Measurements from ENCODE around the gene SOX13. TPM values are rescaled to one million over a fixed set of nuclear protein-coding genes. Genes with fewer than 3 reads are reported as not detected.
A peak's percentile ranks its signal among the peaks of the same experiment; 100 is the strongest.

SOX13 gene
- total RNA-seq, 1 donor from 2014 or later, result 31.3 TPM

DNA sequence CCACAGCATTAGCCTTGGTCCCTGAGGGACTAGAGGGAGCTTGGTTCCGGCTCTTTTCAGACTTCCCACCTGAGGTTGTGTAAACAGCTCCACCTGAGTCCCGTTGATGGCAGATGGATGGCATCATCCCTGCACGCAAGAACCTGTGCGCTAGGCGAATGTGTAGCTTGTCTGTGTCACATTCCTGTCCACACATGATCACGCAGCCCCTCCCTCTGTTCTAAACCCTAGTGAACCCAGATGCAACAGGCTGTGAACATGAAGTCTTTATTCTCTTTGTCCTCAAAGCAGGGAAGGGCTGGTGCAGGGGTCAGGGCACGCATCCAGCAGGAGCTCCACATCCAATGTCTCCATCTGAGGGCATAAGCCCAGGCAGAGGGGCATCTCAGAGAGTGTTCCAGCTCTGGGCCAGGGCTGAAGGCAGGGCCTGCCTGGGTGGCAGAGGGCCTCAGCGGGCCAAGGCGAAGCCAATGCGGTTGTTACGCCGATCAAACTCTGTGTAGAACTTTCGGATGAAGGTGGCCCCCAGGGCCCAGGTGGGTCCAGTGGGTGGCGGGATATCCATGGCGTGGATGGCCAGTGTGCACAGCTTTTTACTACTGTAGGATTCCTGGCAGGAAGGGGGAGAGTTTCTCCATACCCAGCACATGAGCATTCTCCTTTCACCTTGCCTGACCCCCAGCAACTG, 81.8 kb downstream of the SOX13 start:
- DNase-seq, result peak; percentile 57

DNA sequence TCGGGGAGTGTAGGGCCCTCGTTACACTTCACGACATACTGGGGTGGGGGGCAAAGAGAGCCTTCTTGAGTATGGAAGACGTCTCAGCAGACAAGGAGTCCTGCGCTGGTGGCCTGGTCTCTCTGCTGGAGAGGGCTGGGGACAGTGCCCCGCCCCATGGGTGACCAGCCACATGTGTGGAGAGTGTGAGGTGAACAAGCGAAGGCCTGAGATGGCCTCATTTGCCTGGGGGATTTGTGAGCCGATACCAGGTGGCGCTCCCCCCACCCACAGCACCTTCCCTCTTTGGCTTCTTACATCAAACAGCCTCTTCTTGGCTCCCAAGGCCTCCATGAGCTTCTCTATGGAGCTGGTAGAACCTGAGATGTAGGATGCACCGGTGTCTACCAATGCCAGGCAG, 83.0 kb downstream of the SOX13 start:
- DNase-seq, result no peak

DNA sequence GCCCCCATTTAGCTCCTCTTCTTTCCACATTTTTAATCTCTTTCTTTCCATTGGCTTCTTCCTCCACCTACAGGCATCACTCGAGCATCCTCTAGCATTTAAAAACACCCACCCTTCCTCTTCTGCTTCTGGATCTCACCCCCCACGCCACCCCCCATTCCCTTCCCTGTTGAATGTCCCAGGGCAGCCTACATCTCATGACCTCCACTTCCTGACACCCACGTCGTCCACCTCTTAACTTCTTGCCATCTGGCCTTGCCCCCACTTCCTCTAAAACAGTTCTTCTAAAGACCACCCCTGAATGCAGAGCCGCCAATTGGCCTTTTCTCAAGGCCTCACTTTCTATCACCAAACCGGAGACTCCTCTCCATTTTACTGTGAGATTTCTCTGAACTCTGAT, 85.0 kb downstream of the SOX13 start:
- DNase-seq, result no peak

DNA sequence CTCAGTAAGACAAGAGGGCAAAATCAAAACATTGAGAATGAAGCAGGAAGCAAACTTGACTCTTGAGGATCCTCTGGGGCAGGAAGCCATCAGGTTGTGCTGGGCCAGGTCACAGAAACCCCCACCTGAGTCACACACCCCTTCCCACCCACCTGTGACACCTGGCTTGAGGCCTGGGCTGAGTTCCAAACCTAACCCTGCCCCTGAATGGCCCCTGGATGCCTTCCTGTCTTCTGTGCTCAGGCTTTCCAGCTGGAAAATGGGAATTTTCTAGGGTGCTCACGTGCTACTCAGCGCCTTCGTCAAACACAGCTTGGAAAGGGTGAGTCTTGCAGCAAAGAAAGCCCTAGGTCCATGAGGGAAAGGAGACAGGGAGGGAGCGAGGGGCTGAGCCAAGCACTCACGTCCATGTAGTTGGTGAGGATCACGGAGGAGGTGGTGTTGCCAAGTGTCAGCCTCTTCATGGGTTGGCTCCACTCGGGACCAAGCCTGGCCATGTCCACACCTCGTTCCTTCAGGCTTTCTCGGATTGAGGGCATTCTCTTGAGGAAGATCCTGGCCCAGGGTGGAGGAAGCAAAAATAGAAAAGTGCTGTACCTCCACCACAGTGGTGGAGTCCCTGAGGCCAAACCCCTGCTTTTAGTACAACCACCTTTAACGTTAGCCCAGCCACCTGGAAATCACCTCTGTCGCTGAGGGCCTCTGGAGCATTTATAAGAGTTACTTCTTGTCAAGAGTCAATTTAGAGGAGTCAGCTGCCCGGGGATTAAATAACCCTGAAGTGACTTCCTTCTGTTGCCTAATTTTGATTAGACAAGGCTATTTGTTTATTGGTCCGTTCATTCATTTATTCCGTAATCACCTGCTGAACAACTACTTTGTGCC, 88.9 kb downstream of the SOX13 start:
- no peak for DNase-seq

DNA sequence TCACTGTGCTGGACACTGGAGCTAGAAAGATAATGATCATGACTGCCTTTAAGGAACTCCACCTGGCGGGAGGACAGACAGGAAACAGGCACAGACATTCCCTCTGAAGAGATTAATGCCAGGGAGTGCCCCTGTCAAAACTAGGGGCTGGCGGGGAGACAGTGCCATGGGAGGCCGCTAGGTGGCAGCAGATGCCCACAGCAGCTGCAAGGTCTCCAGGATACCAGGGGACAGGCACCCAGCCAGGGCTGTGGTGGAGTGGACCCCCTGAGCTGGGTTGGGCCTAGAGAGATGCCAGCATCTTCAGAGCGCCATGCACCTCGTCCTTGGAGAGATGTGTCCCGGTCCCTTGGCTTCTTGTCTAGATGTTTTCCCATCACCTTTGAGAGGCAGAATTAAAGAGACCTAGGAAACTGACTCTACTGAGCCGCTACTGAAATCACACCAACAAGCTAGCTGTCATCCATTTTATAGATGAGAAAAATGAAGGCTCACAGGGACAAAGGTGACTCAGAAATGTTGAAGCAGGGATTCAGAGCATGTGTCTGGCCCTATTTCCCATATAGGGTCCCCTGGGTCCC, 89.7 kb downstream of the SOX13 start:
- peak; percentile 89 for DNase-seq

DNA sequence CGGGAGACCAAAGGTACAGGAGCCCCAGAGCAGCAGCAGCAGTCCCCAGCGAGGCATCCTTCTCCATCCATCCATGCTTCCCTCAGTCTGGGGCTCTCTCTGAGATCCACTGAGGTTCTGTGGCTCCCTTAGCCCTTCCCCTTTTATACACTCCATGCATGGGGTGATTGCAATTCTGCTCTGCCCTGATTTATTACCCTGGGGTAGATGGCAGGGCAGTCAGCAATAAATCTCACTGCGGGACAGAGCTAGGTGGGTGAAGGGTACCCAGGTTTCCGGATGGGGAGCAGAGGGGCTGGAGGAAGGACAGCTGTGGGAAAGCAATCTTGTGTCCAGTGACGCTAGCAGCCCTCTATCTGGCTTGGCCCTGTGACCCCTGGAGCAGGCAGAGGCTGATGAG, 93.3 kb downstream of the SOX13 start, which contains the start of gene REN:
Gene REN (minus strand): TSS at position 119 of the 400 bp plus-strand sequence. CDS start 44 bp downstream, at position 75.
- DNase-seq, result no peak

DNA sequence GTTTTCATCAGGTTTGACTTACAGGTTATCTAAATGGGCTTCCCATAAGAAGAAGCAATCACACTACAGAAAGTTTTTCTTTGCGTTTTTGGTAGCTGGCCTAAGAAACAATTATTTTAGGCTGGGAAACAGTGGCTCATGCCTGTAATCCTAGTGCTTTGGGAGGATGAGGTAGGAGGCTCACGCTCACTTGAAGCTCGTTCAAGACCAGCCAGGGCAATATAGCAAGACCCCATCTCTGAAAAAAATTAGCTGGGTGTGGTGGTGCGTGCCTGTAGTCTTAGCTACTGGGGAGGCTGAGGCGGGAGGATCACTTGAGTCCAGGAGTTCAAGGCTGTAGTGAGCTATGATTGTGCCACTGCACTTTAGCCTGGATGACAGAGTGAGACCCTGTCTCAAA, 94.8 kb downstream of the SOX13 start:
- no peak for DNase-seq

DNA sequence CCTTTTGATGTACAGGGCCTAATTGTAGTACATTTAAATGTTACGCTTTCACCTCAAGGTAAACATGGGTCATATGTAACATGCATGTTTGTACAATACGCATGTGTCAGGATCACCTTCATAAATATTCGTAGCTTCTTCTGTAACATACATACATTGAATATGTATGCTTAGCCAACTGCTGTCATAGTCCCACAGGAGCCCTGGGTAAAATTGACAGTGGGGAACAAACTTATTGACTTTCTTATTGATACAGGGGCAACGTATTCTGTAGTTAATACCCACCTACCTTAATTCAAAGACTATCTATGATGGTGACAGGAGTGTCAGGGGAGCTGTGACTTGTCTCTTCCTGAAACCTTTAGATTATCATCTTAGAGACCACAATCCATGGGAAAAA, 96.9 kb downstream of the SOX13 start:
- DNase-seq, result no peak

DNA sequence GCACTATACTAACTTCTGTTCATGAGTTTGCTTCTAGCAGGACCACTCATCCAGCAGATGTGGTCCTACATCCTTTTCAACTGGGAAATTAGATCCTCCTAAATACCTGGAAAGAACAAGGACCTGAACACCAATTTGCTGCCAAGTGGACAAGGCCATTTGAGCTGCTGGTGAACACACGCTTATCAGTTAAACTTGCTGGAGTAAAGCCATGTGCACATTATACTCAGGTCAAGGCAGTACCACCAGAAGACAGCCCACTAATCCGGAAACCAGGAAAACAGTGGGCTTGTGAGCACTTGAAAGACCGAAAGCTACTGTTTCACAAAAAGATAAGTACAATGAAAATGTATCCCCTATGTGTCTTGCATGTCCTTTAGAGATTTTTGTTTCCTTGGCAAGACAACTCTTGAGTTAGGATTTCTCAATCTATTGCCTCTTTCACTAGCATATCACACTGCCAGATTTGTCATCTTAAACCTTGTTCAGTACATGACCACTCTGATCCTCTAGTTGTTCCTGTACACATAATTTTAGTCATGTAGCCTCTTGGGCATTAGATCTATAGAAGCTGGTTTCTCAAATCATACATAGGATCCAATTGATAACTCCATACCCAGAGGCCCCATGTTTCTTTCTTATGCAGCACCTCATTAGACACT, 97.7 kb downstream of the SOX13 start:
- DNase-seq, result no peak

DNA sequence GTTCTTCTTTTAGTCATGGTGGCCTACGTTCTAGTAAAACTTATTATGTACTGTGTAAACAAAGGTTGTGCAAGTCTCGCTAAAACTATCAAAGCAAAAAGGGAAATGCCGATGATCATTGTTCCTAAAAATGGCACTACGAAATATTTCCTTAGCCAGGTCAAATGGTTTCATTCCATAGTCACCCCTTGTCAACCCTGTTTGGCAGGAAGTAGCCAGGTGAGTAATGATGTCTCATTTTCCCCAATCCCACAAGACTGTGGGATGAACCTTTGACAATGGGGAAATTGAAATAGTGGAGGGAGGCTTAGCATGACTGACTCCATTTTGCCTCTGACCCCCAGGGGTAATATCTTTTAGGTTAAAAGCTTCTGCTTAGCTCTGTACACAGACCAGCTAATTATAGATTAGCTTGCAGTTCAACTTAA, 98.8 kb downstream of the SOX13 start:
- DNase-seq, result no peak

DNA sequence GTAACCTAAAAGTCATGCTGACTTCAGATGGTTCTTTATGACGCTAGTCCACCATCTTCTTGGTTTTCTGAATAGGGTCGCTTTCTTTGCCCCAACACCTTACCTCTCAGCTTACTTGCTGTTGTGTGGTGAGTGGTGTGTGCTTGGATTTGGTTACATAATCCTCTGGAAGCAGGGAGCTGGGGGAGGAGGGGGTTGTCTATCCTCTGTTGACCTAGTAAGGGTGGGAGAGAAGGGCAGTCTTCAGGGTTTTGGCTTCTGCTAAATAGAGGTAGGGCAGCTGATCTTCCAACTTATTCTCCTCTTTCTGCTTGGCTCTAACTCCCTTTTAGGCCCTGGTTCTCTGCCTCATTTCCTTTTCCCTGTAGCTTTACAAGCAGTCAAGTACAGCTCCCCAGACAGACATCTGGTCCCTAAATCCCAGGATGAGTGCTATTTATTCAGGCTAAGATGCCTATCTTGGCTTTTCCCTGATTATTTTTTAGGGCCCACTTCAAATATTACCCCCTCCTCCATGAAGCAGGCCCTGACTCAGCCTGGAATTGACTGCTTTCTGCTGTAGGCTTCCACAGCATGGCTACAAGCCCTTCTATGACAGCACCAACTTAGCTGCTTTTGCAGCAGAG, 99.6 kb downstream of the SOX13 start:
- DNase-seq, result no peak

DNA sequence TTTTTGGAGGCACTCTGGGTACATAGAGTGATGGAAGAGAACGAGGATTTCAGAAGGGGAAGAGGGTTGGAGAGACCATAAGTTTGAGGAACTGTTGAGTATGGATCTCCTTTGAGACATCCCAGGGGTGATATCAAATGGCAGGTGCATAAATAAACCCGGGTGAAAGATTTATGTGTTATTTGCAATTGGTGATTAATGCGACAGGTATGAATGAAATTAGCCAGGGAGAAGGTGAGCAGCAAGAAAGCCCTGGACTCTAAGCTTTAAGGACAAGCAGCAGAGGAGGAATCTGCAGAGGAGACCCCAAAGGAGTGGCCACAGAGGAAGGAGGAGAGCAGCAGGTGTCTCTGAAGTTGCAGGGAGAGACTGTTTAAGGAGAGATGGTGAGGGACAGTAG, 102.0 kb downstream of the SOX13 start:
- DNase-seq, result no peak

DNA sequence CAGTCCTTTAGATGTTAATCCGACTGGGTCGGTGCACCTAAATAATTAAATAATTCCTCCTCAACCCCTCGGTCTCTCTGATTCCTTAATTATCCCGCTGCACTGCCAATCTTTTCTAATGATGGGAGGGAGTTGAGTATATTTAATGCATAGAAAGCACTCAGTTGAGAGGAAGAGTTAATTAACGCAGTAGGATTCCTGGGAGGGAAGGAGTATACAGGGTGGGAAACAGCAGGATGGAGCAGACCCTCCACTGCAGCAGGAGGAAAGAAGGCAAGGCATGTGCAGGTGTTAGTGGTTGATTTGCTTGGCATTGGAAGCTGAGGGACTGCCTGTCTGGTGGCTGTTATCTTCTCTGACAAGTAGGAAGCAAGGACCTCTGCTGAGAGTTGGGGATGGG, 103.1 kb downstream of the SOX13 start:
- no peak for DNase-seq

DNA sequence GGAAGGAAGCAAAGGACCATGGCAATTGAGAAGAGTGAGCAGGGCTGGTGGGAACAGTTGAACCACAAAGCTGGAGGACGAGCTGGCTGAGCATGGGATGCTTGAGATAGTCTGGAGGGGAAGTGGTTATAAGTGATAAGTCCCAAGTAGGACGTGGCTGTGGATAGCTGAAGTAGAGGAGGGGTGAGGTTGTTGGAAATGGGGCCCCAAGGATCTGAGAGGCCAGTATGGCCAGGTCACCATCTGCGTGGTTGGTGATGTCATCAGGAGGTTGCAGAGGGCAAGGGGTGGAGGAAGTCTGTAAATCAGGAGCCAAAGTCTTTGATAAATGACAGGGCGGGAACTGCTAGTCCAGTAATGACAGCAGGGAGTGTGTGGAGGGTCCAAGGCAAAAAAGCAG, 104.2 kb downstream of the SOX13 start:
- DNase-seq, result no peak

Other genes starting within 250 kb of the SOX13 start
- gene SNRPE, start 211.5 kb upstream of the SOX13 start, total RNA-seq, result 90.5 TPM
- 14.7 TPM for gene ETNK2, start 78.9 kb downstream of the SOX13 start, total RNA-seq
- gene REN, start 93.2 kb downstream of the SOX13 start, total RNA-seq, result not detected
- gene KISS1, start 123.4 kb downstream of the SOX13 start, total RNA-seq, result not detected
- not detected for gene GOLT1A, start 140.9 kb downstream of the SOX13 start, total RNA-seq